ENCODE data around the gene SCLT1. TPM values are rescaled to one million over a fixed set of nuclear protein-coding genes. Genes with fewer than 3 reads are reported as not detected.
A peak's percentile ranks its signal among the peaks of the same experiment; 100 is the strongest.

SCLT1 gene
- 14.4 TPM for total RNA-seq
- long read RNA-seq, transcript SCLT1-201 (21 exons, 3,055 nt): major isoform, 5 of 16 reads
- long read RNA-seq, partial matches to known transcripts: 4 of 16 reads
- long read RNA-seq, other reads (novel, unspliced or antisense): 2 of 16 reads

DNA sequence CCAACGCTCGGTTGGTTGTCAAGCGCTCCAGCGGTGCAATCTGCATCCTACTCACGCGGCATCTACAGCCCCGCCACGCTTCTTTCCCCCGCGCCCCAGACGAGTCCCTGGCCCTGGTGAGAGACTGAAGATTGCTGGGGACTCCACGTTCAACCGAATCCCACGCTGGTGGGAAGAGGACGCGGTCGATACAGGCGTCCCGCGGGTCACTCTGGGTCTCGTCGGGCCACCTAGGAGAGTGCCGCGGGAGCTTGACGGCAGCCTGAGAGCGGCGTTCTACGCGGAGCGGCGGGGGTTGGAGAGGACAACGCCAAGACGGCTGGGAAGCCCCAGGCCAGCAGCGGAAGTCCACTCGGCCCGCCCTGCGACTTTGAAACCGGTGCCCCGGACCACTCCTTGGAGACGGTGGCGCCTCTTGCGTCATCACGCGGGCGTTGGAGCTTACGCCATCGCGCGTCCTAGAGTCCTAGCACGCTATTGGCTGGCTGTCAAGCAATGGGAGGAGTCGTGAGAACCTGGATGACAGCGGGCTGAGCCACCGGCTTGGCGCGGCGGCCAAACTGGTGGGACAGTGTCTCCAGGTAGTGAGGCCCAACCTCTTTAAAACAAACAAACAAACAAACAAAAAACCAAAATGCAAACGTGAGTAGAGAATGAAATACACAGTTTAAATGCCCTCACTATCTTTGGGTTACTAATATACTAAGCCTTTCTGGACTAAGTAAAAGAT, at the start of gene SCLT1:
Gene SCLT1 (minus strand): TSS at position 349 of the 730 bp plus-strand sequence. CDS start 436 bp downstream, outside the sequence.
- peak; percentile 100 for DNase-seq
- no peaks in the 10 kb centered on the region for H3K36me3 ChIP-seq
- H3K4me3 ChIP-seq: peak within 1 kb of the TSS; percentile 74
- TF ChIP-seq, protein P1, sequence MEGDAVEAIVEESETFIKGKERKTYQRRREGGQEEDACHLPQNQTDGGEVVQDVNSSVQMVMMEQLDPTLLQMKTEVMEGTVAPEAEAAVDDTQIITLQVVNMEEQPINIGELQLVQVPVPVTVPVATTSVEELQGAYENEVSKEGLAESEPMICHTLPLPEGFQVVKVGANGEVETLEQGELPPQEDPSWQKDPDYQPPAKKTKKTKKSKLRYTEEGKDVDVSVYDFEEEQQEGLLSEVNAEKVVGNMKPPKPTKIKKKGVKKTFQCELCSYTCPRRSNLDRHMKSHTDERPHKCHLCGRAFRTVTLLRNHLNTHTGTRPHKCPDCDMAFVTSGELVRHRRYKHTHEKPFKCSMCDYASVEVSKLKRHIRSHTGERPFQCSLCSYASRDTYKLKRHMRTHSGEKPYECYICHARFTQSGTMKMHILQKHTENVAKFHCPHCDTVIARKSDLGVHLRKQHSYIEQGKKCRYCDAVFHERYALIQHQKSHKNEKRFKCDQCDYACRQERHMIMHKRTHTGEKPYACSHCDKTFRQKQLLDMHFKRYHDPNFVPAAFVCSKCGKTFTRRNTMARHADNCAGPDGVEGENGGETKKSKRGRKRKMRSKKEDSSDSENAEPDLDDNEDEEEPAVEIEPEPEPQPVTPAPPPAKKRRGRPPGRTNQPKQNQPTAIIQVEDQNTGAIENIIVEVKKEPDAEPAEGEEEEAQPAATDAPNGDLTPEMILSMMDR (IDR thresholded peaks at IDR 0.05): no peak
- peak; percentile 99 for ATAC-seq
- no peaks in the 10 kb centered on the region for H3K9me3 ChIP-seq
- peak within 1 kb of the TSS; percentile 87 for H3K27ac ChIP-seq
- H3K4me1 ChIP-seq: peaks cover 20% of the 10 kb centered on the region
- no peaks in the 10 kb centered on the region for H3K27me3 ChIP-seq
- intact Hi-C loops (cut with DNase I): no loop called here

- ATAC-seq: no peak
Observed at GRCh38 chr4:129140521-129140920, 47.2 kb upstream of the SCLT1 start.

GRCh38 chr4:129138810-129139496, 45.6 kb upstream of the SCLT1 start:
- DNase-seq: no peak
- H3K9me3 ChIP-seq: no peaks in the 10 kb centered on the region
- TF ChIP-seq, protein P1 (IDR thresholded peaks at IDR 0.05): no peak
- H3K27ac ChIP-seq: no peak overlapping the region
- H3K36me3 ChIP-seq: no peaks in the 10 kb centered on the region
- no peaks in the 10 kb centered on the region for H3K4me1 ChIP-seq
- H3K4me3 ChIP-seq: no peak overlapping the region
- H3K27me3 ChIP-seq: no peaks in the 10 kb centered on the region
- no peak for ATAC-seq
- intact Hi-C loops (cut with DNase I): no loop called here

More at GRCh38 chr4:129140521-129140920, 47.2 kb upstream of the SCLT1 start:
- Histone ChIP-seq H3K27ac (no peak overlapping the region), H3K27me3 (no peaks in the 10 kb centered on the region), H3K4me3 (no peak overlapping the region), H3K36me3 (no peaks in the 10 kb centered on the region), H3K4me1 (no peaks in the 10 kb centered on the region), H3K9me3 (no peaks in the 10 kb centered on the region)
- DNase-seq: no peak
- TF ChIP-seq, protein P1 (IDR thresholded peaks at IDR 0.05): no peak
- intact Hi-C loops (cut with DNase I): no loop called here

DNA sequence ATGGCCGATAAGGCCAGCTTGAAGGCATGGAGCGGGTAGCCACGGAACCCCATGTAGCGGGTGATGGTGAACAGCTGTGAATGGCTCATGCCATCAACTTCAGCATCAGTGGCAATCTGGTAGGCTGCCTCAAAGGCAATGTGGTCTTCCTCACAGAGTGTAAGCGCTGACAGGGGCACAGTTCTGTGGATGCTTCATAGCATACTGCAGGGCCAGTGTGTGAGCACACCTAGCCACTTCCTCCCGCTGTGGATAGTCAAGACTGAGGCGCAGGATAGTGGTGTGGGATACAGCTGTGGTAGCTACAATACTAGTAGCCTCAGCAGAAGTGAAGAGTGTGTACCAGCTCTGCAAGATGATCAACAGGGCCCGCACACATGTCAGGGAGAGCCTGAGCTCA, 43.1 kb upstream of the SCLT1 start:
- Histone ChIP-seq H3K36me3 (no peaks in the 10 kb centered on the region), H3K27ac (no peak overlapping the region), H3K27me3 (no peaks in the 10 kb centered on the region), H3K4me1 (no peaks in the 10 kb centered on the region), H3K4me3 (no peak overlapping the region), H3K9me3 (no peaks in the 10 kb centered on the region)
- ATAC-seq (peak; percentile 29), DNase-seq (no peak)
- intact Hi-C loops (cut with DNase I): no loop called here
- TF ChIP-seq, protein P1 (IDR thresholded peaks at IDR 0.05): no peak

DNA sequence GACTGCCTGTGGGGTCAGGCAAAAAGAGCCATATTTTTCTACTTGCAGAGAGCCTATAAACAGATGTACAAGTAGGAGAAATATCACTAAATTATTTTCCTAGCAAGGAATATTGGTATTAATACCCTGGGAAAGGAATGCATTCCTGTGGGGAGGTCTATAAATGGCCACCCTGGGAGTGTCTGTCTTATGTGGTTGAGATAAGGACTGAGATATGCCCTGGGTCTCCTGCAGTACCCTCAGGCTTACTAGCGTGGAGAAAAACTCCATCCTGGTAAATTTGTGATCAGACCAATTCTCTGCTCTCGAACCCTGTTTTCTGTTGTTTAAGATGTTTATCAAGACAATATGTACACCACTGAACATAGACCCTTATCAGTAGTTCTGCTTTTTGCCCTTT, 38.0 kb upstream of the SCLT1 start:
- ATAC-seq: no peak
- no peak for DNase-seq
- Histone ChIP-seq H3K36me3 (no peaks in the 10 kb centered on the region), H3K4me1 (no peaks in the 10 kb centered on the region), H3K27me3 (no peaks in the 10 kb centered on the region), H3K9me3 (no peaks in the 10 kb centered on the region), H3K4me3 (no peak overlapping the region), H3K27ac (no peak overlapping the region)
- intact Hi-C loops (cut with DNase I): no loop called here
- TF ChIP-seq, protein P1 (IDR thresholded peaks at IDR 0.05): no peak
